Retina (tissue), 1 donor: ENCODE measurements around the gene PLA2G4F.
A peak's percentile ranks its signal among the peaks of the same experiment; 100 is the strongest.

Experiments
- DNase-seq: peaks from one replicate; pipeline ENCODE4 v3.0.0-alpha.2; 2016

PLA2G4F gene

GRCh38 chr15:42131006-42131405, 25.4 kb downstream of the PLA2G4F start:
- no peak for DNase-seq

- DNase-seq, result no peak
Measured at GRCh38 chr15:42130246-42130986, 26.0 kb downstream of the PLA2G4F start.

- no peak for DNase-seq
Measured at GRCh38 chr15:42129364-42129763, 27.1 kb downstream of the PLA2G4F start.

GRCh38 chr15:42128476-42128875, 28.0 kb downstream of the PLA2G4F start:
- DNase-seq, result no peak

- no peak for DNase-seq
Measured at GRCh38 chr15:42123546-42123945, 32.9 kb downstream of the PLA2G4F start.

GRCh38 chr15:42121682-42122081, 34.8 kb downstream of the PLA2G4F start:
- DNase-seq, result no peak

- DNase-seq, result no peak
Measured at GRCh38 chr15:42121021-42121420, 35.4 kb downstream of the PLA2G4F start.

GRCh38 chr15:42120285-42120684, 36.2 kb downstream of the PLA2G4F start:
- DNase-seq, result no peak

- DNase-seq, result peak; percentile 11
Measured at GRCh38 chr15:42119446-42119760, 37.0 kb downstream of the PLA2G4F start.

GRCh38 chr15:42118650-42119445, 37.6 kb downstream of the PLA2G4F start:
- peak; percentile 7 for DNase-seq

GRCh38 chr15:42111924-42112323, 44.5 kb downstream of the PLA2G4F start:
- no peak for DNase-seq

- no peak for DNase-seq
Measured at GRCh38 chr15:42110367-42110766, 46.1 kb downstream of the PLA2G4F start.

GRCh38 chr15:42108806-42109205, 47.6 kb downstream of the PLA2G4F start:
- DNase-seq, result no peak

- DNase-seq, result no peak
Measured at GRCh38 chr15:42108189-42108588, 48.2 kb downstream of the PLA2G4F start.

- DNase-seq, result no peak
Measured at GRCh38 chr15:42107473-42107872, 49.0 kb downstream of the PLA2G4F start.

- no peak for DNase-seq
Measured at GRCh38 chr15:42106288-42106687, 50.1 kb downstream of the PLA2G4F start.

- no peak for DNase-seq
Measured at GRCh38 chr15:42104095-42104891, 52.1 kb downstream of the PLA2G4F start.

- DNase-seq, result no peak
Measured at GRCh38 chr15:42102646-42103235, 53.7 kb downstream of the PLA2G4F start.

- DNase-seq, result no peak
Measured at GRCh38 chr15:42101861-42102260, 54.6 kb downstream of the PLA2G4F start.

GRCh38 chr15:42100021-42100800, 56.2 kb downstream of the PLA2G4F start:
- no peak for DNase-seq

GRCh38 chr15:42097018-42097417, 59.4 kb downstream of the PLA2G4F start:
- DNase-seq, result no peak

GRCh38 chr15:42094512-42094963, 61.9 kb downstream of the PLA2G4F start, which contains the start of gene PLA2G4D:
PLA2G4D (minus strand) TSS chr15:42094562; CDS start chr15:42094459, 103 bp downstream.
- no peak for DNase-seq
